HepG2 (cell line): Measurements from ENCODE around the gene ZNF334. TPM values are rescaled to one million over a fixed set of nuclear protein-coding genes. Genes with fewer than 3 reads are reported as not detected.

Source experiments
- BRCA1 ChIP-seq: sonication (generic); formaldehyde crosslinking; IDR thresholded peaks from 2 replicates; pipeline ENCODE4 v1.4.0; 2020; ENCODE audit warnings: missing genetic modification reagents
- CC2D1A ChIP-seq: sonication (generic); formaldehyde crosslinking; IDR thresholded peaks from 2 replicates; pipeline ENCODE4 v1.8.1; 2023; ENCODE audit warnings: mild to moderate bottlenecking, missing genetic modification reagents
- FOSL2 ChIP-seq: sonication (generic); formaldehyde crosslinking; IDR thresholded peaks from 2 replicates; pipeline ENCODE4 v1.4.0; 2020; ENCODE audit warnings: missing genetic modification reagents
- KDM2A ChIP-seq: sonication (generic); formaldehyde crosslinking; IDR thresholded peaks from 2 replicates; pipeline ENCODE4 v1.4.0; 2020; ENCODE audit warnings: low read depth, missing genetic modification reagents, borderline replicate concordance
- MIXL1 ChIP-seq: IDR thresholded peaks from 2 replicates; pipeline ENCODE4 v1.6.1; 2016
- REL ChIP-seq: sonication (generic); formaldehyde crosslinking; conservative IDR thresholded peaks from 2 replicates; pipeline ENCODE4 v1.8.0; 2022; ENCODE audit warnings: mild to moderate bottlenecking, missing genetic modification reagents, moderate library complexity
- SIX1 ChIP-seq: sonication (generic); formaldehyde crosslinking; IDR thresholded peaks from 2 replicates; pipeline ENCODE4 v1.4.0; 2020; ENCODE audit warnings: missing genetic modification reagents, borderline replicate concordance
- TBX2 ChIP-seq: sonication (generic); formaldehyde crosslinking; IDR thresholded peaks from 2 replicates; pipeline ENCODE4 v1.5.0; 2020; ENCODE audit warnings: missing genetic modification reagents, mild to moderate bottlenecking, borderline replicate concordance
- ZBTB20 ChIP-seq: sonication (generic); formaldehyde crosslinking; IDR thresholded peaks from 2 replicates; pipeline ENCODE4 v1.8.1; 2023; ENCODE audit warnings: missing genetic modification reagents, low read depth, mild to moderate bottlenecking, borderline replicate concordance
- ZIK1 ChIP-seq: sonication (generic); formaldehyde crosslinking; IDR thresholded peaks from 2 replicates; pipeline ENCODE4 v1.5.0; 2020; ENCODE audit warnings: mild to moderate bottlenecking, low read depth, missing genetic modification reagents, borderline replicate concordance
- ZMYM3 ChIP-seq: sonication (generic); formaldehyde crosslinking; IDR thresholded peaks from 2 replicates; pipeline ENCODE4 v1.5.1; 2020; ENCODE audit warnings: mild to moderate bottlenecking, missing genetic modification reagents
- ZNF30 ChIP-seq: sonication (generic); formaldehyde crosslinking; IDR thresholded peaks from 2 replicates; pipeline ENCODE4 v1.5.0; 2020; ENCODE audit warnings: mild to moderate bottlenecking, missing genetic modification reagents
- ZNF547 ChIP-seq: sonication (generic); formaldehyde crosslinking; IDR thresholded peaks from 2 replicates; pipeline ENCODE4 v1.5.1; 2020; ENCODE audit warnings: mild to moderate bottlenecking, missing genetic modification reagents
- ZNF614 ChIP-seq: IDR thresholded peaks from 2 replicates; pipeline ENCODE4 v1.6.1; 2018; ENCODE audit warnings: missing biosample characterization, missing genetic modification reagents, inconsistent platforms, borderline replicate concordance
- ZSCAN25 ChIP-seq: sonication (generic); formaldehyde crosslinking; IDR thresholded peaks from 2 replicates; pipeline ENCODE4 v1.8.0; 2022; ENCODE audit warnings: mild to moderate bottlenecking, missing genetic modification reagents
- polyA plus RNA-seq, 8 experiments: library from polyadenylated mRNA; depleted of rRNA in 3 of 8; stranded (reverse) in 7 of 8; unstranded in 1 of 8; fragments of >200 nt; fragmentation: Illumina TruSeq in 4 of 8; extraction: Trizol in 4 of 8; gene quantifications; 2 replicates each; pipeline versions ENCODE4 v1.2.1 to v1.2.3, GENCODE V29; 2011 to 2016; ENCODE audit warnings: low read depth in 4 of 8, missing spikeins in 1 of 8, mixed read lengths in 1 of 8; ENCODE audit not compliant: insufficient read depth in 1 of 8
- total RNA-seq, 5 experiments: library from RNA; depleted of rRNA; stranded (reverse); fragments of >200 nt; fragmentation: Illumina TruSeq; extraction: Trizol; gene quantifications; 2 replicates each; pipeline ENCODE4 v1.2.3, GENCODE V29; 2016; ENCODE audit warnings: low read depth in 1 of 5
- TF ChIP-seq, protein P1 (sequence below): sonication (generic); formaldehyde crosslinking; IDR thresholded peaks from 2 replicates; pipeline ENCODE4 v1.5.0; 2020; ENCODE audit warnings: missing genetic modification reagents, mild to moderate bottlenecking, borderline replicate concordance
- TF ChIP-seq, protein P2 (sequence below): sonication (generic); formaldehyde crosslinking; IDR thresholded peaks from 2 replicates; pipeline ENCODE4 v1.8.0; 2022; ENCODE audit warnings: low read depth, missing genetic modification reagents
- TF ChIP-seq, protein P3 (sequence below): IDR thresholded peaks from 2 replicates; pipeline ENCODE4 v1.6.1; 2018; ENCODE audit warnings: missing genetic modification reagents, mild to moderate bottlenecking, missing compliant biosample characterization
- TF ChIP-seq, protein P4 (sequence below): IDR thresholded peaks from 2 replicates; pipeline ENCODE4 v1.6.1; 2012; ENCODE audit warnings: low read length, improper control_type of control experiment

The ZNF334 gene
- total and polyA plus RNA-seq, 2 of the 13 experiments (the other 11 are each of a cell fraction or from before 2014, with no cell fraction given) = 4.8 to 7.8 TPM

DNA sequence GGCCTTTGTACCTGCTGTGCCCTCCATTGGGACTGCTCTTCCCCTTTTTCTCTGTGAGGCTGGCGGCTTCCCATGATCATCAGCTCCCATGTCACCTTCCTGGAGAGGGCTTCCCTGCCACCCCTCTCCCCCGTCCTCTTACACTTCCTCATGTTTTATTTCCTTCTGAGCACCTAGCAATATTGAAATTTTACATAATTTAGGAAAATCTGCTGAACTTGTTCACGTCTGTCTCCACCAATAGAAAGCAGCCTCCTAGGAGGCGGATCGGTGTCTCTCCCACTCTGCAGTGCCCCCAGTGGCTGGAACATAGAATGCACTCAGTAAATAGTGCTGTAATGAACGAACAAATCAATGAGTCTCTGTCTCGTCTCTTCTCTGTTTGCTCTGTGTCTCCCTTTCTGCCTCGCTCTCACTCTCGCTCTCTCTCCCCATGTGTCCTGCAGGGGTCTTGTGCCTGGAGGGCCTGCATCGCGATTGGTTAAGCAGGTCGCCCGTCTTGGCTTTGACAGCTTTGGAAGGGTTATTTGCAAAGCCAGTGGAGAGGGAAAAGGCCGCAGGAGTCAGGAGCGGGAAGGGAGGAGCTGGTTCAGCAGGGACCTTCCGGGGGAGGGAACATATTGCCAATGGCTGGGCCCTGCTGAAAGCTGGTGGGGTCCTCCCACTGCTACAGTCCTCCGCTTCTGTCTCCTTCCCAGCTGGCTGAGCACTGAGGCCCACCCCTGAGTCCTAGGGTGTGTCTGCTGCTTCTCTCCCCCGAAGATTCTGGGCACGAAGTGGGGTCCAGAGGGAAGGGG, 49.2 kb upstream of the ZNF334 start (continued):
- TF ChIP-seq ZIK1 (CRISPR knock-in tag) = peak; percentile 46; the same call in 1 of the 2 replicates
- peak; percentile 57; the same call in 1 of the 2 replicates for TF ChIP-seq ZNF614 (CRISPR knock-in tag)
- peak; percentile 98 for TF ChIP-seq MIXL1
- peak; percentile 96; the same call in 1 of the 2 replicates for TF ChIP-seq CC2D1A
- TF ChIP-seq, protein P1, sequence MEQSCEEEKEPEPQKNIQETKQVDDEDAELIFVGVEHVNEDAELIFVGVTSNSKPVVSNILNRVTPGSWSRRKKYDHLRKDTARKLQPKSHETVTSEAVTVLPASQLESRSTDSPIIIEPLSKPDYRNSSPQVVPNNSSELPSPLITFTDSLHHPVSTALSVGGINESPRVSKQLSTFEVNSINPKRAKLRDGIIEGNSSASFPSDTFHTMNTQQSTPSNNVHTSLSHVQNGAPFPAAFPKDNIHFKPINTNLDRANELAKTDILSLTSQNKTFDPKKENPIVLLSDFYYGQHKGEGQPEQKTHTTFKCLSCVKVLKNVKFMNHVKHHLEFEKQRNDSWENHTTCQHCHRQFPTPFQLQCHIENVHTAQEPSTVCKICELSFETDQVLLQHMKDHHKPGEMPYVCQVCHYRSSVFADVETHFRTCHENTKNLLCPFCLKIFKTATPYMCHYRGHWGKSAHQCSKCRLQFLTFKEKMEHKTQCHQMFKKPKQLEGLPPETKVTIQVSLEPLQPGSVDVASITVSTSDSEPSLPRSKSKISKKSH (CRISPR knock-in tag) = peak; percentile 78
- TF ChIP-seq SIX1 (CRISPR knock-in tag) = peak; percentile 33; the same call in 1 of the 2 replicates
- peak; percentile 55 for TF ChIP-seq ZBTB20 (CRISPR knock-in tag)
- TF ChIP-seq ZNF30 (CRISPR knock-in tag) = no peak
- TF ChIP-seq BRCA1 (CRISPR knock-in tag) = 0 out of 2 replicates have a peak, but pooled peaks have one; percentile 38
- no peak for TF ChIP-seq REL (CRISPR knock-in tag)
- TF ChIP-seq, protein P2, sequence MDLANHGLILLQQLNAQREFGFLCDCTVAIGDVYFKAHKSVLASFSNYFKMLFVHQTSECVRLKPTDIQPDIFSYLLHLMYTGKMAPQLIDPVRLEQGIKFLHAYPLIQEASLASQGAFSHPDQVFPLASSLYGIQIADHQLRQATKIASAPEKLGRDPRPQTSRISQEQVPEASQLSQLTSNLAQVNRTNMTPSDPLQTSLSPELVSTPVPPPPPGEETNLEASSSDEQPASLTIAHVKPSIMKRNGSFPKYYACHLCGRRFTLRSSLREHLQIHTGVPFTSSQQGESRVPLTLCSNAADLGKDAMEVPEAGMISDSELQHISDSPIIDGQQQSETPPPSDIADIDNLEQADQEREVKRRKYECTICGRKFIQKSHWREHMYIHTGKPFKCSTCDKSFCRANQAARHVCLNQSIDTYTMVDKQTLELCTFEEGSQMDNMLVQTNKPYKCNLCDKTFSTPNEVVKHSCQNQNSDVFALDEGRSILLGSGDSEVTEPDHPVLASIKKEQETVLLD (CRISPR knock-in tag) = peak; percentile 20; the same call in 1 of the 2 replicates
- peak; percentile 48; the same call in 1 of the 2 replicates for TF ChIP-seq FOSL2 (CRISPR knock-in tag)
- peak; percentile 82 for TF ChIP-seq ZMYM3
- peak; percentile 69; the same call in 1 of the 2 replicates for TF ChIP-seq ZNF547 (CRISPR knock-in tag)
- TF ChIP-seq, protein P3, sequence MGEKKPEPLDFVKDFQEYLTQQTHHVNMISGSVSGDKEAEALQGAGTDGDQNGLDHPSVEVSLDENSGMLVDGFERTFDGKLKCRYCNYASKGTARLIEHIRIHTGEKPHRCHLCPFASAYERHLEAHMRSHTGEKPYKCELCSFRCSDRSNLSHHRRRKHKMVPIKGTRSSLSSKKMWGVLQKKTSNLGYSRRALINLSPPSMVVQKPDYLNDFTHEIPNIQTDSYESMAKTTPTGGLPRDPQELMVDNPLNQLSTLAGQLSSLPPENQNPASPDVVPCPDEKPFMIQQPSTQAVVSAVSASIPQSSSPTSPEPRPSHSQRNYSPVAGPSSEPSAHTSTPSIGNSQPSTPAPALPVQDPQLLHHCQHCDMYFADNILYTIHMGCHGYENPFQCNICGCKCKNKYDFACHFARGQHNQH (CRISPR knock-in tag) = peak; percentile 55; the same call in 1 of the 2 replicates
- TF ChIP-seq TBX2 (CRISPR knock-in tag) = peak; percentile 84
- TF ChIP-seq KDM2A (CRISPR knock-in tag) = peak; percentile 63
- TF ChIP-seq, protein P4, sequence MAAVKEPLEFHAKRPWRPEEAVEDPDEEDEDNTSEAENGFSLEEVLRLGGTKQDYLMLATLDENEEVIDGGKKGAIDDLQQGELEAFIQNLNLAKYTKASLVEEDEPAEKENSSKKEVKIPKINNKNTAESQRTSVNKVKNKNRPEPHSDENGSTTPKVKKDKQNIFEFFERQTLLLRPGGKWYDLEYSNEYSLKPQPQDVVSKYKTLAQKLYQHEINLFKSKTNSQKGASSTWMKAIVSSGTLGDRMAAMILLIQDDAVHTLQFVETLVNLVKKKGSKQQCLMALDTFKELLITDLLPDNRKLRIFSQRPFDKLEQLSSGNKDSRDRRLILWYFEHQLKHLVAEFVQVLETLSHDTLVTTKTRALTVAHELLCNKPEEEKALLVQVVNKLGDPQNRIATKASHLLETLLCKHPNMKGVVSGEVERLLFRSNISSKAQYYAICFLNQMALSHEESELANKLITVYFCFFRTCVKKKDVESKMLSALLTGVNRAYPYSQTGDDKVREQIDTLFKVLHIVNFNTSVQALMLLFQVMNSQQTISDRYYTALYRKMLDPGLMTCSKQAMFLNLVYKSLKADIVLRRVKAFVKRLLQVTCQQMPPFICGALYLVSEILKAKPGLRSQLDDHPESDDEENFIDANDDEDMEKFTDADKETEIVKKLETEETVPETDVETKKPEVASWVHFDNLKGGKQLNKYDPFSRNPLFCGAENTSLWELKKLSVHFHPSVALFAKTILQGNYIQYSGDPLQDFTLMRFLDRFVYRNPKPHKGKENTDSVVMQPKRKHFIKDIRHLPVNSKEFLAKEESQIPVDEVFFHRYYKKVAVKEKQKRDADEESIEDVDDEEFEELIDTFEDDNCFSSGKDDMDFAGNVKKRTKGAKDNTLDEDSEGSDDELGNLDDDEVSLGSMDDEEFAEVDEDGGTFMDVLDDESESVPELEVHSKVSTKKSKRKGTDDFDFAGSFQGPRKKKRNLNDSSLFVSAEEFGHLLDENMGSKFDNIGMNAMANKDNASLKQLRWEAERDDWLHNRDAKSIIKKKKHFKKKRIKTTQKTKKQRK = no peak
- TF ChIP-seq ZSCAN25 (CRISPR knock-in tag) = peak; percentile 41; the same call in 1 of the 2 replicates
